DOHH2 (cell line): ENCODE measurements around the gene LAMC3.

ENCODE experiments used
- H3F3A ChIP-seq: fragments of 200-600 bp; sonication (generic), shearing (Covaris generic); 2 replicates; pipeline ENCODE4 v1.6.0; 2016; ENCODE audit warnings: antibody characterized with exemption, mild to moderate bottlenecking; ENCODE audit not compliant: control insufficient read depth, insufficient read depth
- H3K27ac ChIP-seq: fragments of 200-600 bp; sonication (generic); 2 replicates; pipeline ENCODE4 v1.5.1; 2014; ENCODE audit warnings: low read depth, mild to moderate bottlenecking, low read length, moderate library complexity
- H3K27me3 ChIP-seq: fragments of 200-600 bp; sonication (generic); 2 replicates; pipeline ENCODE4 v1.6.1; 2014; ENCODE audit warnings: mild to moderate bottlenecking, low read length, mixed read lengths; ENCODE audit not compliant: control insufficient read depth
- H3K36me3 ChIP-seq: fragments of 200-600 bp; sonication (generic); 2 replicates; pipeline ENCODE4 v1.6.1; 2014; ENCODE audit warnings: mild to moderate bottlenecking, low read length, moderate library complexity, mixed read lengths; ENCODE audit not compliant: control insufficient read depth
- H3K4me1 ChIP-seq: fragments of 200-600 bp; sonication (generic); 2 replicates; pipeline ENCODE4 v1.6.1; 2014; ENCODE audit warnings: mild to moderate bottlenecking, low read length, mixed read lengths; ENCODE audit not compliant: control insufficient read depth
- H3K4me2 ChIP-seq: fragments of 200-600 bp; sonication (generic); 2 replicates; pipeline ENCODE4 v1.6.0; 2014; ENCODE audit warnings: mild to moderate bottlenecking, low read length, moderate library complexity
- H3K4me3 ChIP-seq: fragments of 200-600 bp; sonication (generic); 2 replicates; pipeline ENCODE4 v1.5.1; 2014; ENCODE audit warnings: mild to moderate bottlenecking, low read length, mixed read lengths
- H3K79me2 ChIP-seq: fragments of 200-600 bp; sonication (generic); 2 replicates; pipeline ENCODE4 v1.6.1; 2014; ENCODE audit warnings: mild to moderate bottlenecking, low read length, mixed read lengths; ENCODE audit not compliant: control insufficient read depth
- H3K9me2 ChIP-seq: fragments of 200-600 bp; sonication (generic); replicated peaks from 2 replicates; pipeline ENCODE4 v1.6.1; 2014; ENCODE audit warnings: mild to moderate bottlenecking, low read length, mixed read lengths; ENCODE audit not compliant: control insufficient read depth
- H3K9me3 ChIP-seq: fragments of 200-600 bp; sonication (generic); 2 replicates; pipeline ENCODE4 v1.6.1; 2014; ENCODE audit warnings: antibody characterized with exemption, low read length, mixed read lengths; ENCODE audit not compliant: control insufficient read depth, insufficient read depth
- H4K20me1 ChIP-seq: fragments of 200-600 bp; sonication (generic); 2 replicates; pipeline ENCODE4 v1.6.0; 2014; ENCODE audit warnings: low read depth, mild to moderate bottlenecking, antibody characterized with exemption, low read length, moderate library complexity; ENCODE audit not compliant: control insufficient read depth, insufficient read depth
- CTCF ChIP-seq: fragments of 200-600 bp; sonication (generic); IDR thresholded peaks from one replicate; pipeline ENCODE4 v1.5.1; 2014; ENCODE audit warnings: antibody characterized with exemption, mild to moderate bottlenecking, low read depth, low read length; ENCODE audit not compliant: poor library complexity, severe bottlenecking
- EZH2phosphoT487 ChIP-seq: fragments of 200-600 bp; sonication (generic); IDR thresholded peaks from 2 replicates; pipeline ENCODE4 v1.6.1; 2017; ENCODE audit warnings: borderline replicate concordance, mild to moderate bottlenecking, antibody characterized with exemption, low read length, moderate library complexity, mixed read lengths

LAMC3 gene

GRCh38 chr9:131018621-131019020, 9.6 kb downstream of the LAMC3 start:
- TF ChIP-seq CTCF (peak; percentile 31), EZH2phosphoT487 (no peak)
- H3K36me3 ChIP-seq = no peaks in the 10 kb centered on the region
- no peak overlapping the region for H3K4me2 ChIP-seq
- no peaks in the 10 kb centered on the region for H3F3A ChIP-seq
- no peaks in the 10 kb centered on the region for H3K79me2 ChIP-seq
- H3K9me2 ChIP-seq = no peaks in the 10 kb centered on the region
- H4K20me1 ChIP-seq = no peaks in the 10 kb centered on the region
- no peak overlapping the region for H3K4me3 ChIP-seq
- no peaks in the 10 kb centered on the region for H3K9me3 ChIP-seq
- H3K27me3 ChIP-seq = peaks cover 13% of the 10 kb centered on the region; the same call in 1 of the 2 replicates
- no peaks in the 10 kb centered on the region for H3K4me1 ChIP-seq
- H3K27ac ChIP-seq = no peak overlapping the region

- Histone ChIP-seq H3K27me3 (peaks cover 13% of the 10 kb centered on the region; the same call in 1 of the 2 replicates), H3K36me3 (no peaks in the 10 kb centered on the region), H3K79me2 (no peaks in the 10 kb centered on the region), H3F3A (no peaks in the 10 kb centered on the region), H3K27ac (no peak overlapping the region), H3K9me2 (no peaks in the 10 kb centered on the region), H3K9me3 (no peaks in the 10 kb centered on the region), H3K4me2 (no peak overlapping the region), H4K20me1 (no peaks in the 10 kb centered on the region), H3K4me3 (no peak overlapping the region), H3K4me1 (no peaks in the 10 kb centered on the region)
- TF ChIP-seq EZH2phosphoT487 (no peak), CTCF (no peak)
Measured at GRCh38 chr9:131019388-131020239, 10.6 kb downstream of the LAMC3 start.

GRCh38 chr9:131020388-131020787, 11.4 kb downstream of the LAMC3 start:
- TF ChIP-seq CTCF (no peak), EZH2phosphoT487 (no peak)
- Histone ChIP-seq H3K9me3 (no peaks in the 10 kb centered on the region), H4K20me1 (no peaks in the 10 kb centered on the region), H3K9me2 (no peaks in the 10 kb centered on the region), H3F3A (no peaks in the 10 kb centered on the region), H3K4me3 (no peak overlapping the region), H3K4me1 (no peaks in the 10 kb centered on the region), H3K79me2 (no peaks in the 10 kb centered on the region), H3K4me2 (no peak overlapping the region), H3K36me3 (no peaks in the 10 kb centered on the region), H3K27ac (no peak overlapping the region), H3K27me3 (peaks cover 13% of the 10 kb centered on the region; the same call in 1 of the 2 replicates)
